ENCODE results near the gene CLIC1.
A peak's percentile ranks its signal among the peaks of the same experiment; 100 is the strongest.

Gene CLIC1

DNA sequence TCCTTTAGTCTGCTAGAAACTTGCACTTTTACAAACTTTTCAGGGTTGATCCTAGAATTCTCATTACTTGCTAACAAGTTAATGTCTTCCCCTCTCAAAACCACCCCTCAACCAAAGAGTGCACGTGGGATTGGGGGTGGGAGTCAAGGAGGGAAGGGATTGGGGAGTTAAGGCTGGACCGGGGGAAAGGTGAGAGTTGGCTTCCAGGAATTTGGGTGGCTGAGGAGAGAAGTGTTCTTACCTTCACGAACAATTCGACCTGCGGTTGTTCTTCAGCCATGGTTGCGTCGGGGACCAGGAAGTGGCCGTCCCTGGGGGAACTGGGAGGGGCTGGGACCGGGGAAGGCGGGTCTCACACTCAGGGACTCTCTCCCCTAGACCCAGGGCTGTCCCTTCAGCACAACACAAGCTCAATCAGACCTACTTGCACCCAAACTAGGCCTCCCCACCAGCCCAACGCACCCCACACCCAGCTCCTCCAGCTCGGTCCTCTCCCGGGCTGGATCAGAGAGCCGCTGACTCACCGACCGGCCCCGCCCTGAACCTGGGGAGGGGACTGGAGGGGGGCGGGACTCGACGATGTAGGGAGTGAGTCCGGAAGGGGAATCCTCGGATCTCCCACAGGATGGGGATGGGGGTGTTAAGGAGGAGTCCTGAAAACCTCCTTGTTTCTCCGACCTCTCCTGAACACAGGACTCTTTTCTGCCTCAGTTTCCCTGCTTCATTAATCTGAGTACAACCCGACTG, at the start of gene CLIC1:
Gene CLIC1, minus strand, starts transcription at position 510 of the 747 bp plus-strand sequence. Its CDS starts 230 bp downstream, at position 280.
- DNase-seq = peak; percentile 70

DNA sequence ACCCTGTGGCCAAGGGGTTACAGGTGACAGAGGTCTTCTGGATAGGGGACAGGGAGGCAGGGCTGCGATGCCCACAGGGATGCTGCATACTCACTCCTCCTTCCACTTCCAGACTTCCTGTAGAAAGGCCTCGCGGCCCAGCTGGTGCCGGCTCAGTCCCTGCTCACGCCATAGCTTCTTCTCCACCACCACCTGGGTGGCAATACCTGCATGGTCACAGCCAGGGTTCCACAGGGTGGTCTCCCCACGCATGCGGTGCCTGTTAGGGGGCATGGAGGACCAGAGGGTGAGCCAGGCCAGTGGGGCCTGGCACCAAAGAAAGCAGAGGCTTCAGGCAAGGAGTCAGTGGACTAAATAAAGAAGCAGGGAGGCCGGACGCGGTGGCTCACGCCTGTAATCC, 49.1 kb upstream of the CLIC1 start:
- DNase-seq = no peak

DNA sequence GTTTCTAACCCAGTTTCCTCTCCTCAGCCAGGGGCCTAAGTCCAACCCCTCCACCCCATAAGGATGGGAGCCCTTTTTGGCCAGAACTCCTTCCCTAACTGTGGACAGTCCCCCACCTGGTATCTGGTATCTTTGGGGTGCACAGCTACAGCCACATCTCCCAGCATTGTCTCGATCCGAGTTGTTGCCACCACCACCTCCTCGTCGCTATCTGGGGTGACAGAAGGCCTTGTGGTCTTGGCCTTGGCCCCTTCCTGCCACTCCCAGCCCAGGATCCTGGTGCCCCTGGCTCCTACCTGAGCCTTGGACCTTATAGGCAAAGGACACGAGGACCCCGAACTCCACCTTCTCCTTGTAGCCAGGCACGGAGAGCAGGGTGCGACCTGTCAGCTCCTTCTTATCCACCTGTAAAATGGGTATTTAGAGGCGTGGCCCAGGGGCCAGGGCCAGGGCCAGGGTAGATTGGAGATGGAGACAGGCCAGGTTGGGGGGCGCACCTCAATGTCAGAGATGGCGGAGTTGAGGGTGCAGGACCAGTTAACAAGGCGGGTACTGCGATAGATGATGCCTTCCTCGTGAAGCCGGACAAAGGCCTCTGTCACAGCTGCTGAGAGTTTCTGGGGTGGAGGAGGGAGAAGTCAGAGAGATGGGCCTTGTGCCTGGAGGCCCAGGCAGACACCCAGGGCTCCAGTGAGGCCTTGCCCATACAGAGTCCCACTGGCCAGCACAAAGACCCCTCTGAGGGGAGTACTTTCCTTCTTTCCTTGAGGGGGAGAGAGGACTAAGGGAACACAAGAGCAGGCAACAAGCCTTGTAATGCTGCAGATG, 48.0 kb upstream of the CLIC1 start:
- DNase-seq = no peak

DNA sequence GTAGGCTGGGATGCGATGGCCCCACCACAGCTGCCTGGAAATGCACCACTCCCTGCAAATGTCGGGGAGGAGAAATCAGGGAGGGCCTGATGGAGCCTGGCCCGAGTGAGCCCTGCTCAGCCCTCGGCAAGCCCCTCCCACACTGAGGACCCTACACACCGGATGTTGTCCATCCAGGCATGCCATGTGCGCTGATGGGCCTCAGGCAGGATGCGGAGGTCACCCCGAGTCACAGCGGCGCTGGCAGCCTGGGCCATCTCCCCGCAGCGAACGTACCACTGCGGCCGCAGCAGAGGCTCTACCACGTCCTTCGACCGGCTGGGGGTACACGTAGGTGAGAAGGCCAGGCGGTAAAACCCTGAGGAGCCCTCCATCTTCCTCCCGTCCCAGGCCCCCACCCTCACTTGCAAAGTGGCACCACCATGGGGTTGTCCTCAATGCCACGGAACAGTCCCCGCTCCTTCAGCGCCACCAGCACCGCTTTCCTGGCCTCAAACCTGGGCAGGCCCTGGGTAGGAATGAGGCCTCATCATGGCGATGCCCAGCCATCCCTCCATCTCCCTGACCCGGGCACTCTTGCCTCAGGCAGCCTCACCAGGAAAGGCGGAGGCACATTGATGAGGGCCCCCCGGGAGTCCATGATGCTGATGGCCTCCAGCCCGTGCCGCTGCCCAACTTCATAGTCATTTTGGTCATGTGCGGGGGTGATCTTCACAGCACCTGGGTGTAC, 46.0 kb upstream of the CLIC1 start:
- DNase-seq = no peak

DNA sequence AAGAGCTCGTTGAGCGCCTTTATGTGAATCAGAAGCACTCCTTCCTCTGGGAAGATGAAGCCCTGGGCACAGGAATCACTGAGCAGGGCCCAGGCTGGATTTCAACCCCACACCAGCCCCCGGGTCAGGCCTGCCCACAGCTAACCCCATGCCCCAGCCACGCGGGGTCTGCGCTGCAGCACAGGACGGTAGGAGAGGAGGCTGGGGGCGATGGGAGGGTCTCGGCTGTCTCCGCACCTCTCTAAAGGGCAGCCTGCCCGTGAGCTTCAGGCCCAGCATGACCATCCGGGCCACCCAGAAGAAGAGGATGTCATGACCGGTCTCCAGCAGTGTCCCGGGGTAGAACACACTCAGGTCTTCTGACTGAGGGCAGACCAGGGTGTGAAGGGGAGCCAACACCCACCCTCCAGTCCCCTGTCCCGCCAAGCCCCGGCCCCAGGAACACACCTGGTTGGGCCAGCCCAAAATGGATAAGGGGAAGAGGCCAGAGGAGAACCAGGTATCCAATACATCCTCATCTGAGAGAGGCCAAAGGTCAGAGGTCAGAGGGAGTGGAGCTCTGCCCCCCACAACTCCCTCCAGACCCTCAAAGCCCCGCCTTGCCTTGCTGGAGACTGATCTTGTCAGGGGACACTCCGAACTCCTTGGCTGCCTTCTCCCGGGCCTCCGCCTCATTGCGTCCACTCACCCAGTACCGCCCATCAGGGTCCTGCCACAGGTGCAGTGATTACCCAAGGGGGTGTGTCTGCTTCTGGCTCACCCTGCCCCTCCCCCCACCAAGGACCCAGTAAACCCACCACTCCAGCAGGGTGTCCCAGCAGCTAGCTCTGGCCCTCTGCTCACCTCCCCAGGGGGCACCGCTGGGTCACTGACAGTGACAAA, 45.2 kb upstream of the CLIC1 start:
- DNase-seq = no peak

DNA sequence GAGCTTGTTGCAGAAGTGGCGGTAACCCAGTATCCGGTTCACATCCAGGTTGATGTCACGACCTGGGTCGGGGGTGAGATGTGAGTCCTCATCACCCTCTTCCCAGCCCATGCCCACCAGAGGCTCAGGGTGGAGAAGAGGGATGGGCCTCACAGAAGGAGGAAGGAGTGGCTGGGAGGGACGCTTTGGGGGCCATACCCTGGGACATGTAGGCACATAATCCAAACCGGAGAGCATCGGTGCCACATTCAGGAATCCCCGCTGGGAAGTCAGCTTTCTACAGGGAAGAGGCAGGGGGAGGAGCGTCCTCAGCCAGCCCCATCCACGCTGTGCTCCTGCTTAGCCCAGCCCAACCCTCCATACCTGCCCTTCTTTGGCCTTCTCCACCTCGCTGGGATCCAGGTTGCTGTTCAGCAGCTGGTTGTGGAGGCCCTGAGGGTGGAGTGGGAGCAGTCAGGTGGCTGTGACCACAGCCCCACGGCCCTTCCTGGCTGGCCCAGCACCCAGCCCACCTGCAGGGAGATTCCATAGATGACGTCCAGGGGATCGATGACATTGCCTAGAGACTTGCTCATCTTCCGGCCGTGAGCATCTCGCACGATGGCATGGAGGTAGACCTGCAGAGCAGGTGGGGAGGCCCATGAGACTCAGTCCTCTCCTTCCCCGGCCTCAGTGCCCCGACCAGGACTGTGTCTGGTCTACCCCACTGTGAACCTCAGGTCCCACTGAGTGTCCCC, 44.3 kb upstream of the CLIC1 start:
- DNase-seq = no peak

DNA sequence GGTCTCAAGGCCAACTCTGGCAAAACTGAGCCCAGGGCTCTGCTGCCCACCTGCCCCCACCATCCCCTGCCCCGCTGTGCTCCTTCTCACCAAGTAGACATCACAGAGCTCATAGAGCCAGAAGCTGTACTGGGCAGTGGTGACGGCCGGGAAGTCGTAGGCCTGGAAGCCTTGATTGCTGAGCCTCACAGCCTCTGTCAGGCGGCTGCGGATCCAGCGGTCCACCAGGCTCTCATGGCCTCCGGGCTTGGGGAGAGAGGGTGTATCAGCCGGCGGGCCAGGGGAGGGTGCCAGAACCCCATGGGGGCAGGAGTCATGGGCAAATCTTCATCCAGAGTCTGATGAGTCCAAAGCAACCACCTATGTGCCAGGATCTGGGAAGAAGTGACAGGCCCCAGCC, 43.6 kb upstream of the CLIC1 start:
- no peak for DNase-seq

DNA sequence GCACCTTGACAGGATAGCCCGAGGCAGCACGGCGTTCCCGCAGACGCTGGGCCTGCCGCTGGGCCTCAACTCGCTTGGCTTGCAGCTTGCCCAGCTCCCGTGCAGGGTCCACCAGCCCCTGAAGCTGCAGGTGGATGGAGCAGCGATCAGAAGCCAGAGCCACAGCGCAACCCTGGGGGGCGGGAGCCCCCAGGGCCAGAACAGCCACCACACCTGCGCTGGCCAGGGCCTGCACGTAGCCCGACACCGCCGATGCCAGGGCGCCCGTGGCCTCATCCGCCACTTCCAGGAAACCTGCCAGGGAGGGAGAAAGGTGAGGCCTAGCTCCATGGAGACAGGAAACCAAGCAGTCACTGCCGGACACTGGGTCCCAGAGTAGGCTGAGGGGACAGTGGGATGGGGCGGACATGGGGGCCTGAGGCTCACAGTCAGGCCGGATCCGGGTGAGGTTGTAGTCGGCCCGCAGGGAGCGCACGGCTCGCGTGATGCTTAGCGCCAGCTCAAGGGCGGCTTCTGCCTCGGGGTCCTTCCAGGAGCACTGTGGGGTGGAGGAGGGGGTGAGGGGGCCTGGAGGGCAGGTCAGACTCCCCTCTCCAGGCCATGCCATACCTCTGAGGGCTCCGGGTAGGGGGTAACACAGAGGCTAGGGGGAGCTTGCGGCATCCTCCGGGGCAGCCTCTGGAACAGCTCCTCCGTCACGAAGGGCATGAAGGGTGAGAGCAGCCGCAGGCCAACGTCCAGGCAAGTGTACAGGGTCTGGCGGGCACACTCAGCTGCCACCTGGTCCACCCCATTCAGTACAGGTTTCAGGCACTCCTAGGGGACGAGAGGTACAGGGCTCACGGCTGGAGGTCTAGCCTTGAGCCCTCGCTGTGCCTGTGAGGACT, 42.9 kb upstream of the CLIC1 start:
- no peak for DNase-seq

DNA sequence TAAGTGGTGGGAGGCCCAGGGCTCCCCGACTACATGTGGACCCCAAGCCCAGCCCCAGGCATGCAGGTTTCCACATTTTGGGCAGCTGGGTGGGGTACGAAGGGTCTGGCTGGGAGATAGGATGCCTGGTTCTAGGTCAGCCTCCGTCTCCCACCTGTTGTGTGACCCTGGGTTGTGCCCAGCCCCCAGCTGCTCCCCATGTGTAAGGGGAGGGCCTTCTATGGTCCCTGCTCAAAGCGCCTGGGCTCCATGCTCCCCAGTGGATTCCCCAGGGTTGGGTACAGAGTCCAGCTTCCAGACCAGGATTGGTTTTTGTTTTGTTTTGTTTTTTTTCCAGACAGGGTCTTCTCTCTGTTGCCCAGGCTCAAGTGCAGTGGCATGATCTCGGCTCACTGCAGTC, 41.9 kb upstream of the CLIC1 start:
- DNase-seq = no peak

DNA sequence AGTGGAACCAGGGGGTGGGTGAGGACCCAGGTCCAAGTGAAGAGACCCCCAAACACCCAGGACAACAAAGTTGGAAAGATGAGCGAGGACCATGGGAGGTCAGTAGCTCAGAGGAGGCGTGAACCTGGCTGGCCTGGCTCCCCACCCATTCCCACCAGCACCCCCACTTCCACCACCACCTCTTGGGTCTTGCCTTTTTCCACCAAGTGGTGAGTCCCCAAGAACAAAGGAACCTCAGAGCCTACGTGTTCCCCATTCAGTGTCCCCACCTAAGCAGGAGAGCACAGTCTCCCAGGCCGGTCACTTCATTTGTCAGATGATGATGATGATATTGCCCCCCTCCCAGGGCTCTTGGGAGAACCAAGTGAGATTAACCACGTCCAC, 41.3 kb upstream of the CLIC1 start:
- no peak for DNase-seq

DNA sequence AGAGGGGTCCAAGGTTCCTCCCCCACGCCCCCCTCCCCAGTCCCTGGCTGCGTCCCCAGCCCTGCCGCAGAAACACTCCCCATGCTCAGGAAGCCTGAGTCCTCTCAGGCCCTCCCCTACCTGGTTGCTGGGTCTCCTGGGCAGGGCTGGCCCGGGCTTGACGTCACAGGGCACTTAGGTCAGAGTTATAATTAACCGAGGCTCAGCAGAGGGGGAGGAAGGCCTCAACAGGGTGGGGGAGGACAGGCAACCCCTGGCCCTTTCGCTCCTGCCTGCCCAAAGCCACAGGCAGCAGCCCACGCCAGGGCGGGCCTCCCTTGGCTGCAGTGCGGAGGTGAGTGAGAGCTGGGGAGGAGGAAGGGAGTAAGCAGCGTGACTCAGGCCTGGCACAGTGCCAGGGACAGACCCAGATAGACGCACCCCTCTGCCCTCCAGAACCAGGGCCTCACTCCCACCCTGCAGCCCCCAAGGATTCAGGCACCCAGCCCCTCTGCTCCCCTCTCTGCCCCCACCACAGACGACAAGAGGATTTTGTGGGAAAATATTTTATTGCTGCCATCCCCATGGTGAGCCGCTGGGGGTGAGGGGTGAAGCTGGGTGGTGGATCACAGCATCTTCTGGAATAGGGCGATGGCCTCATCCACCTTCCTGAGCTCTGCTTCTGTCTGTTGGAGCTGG, 40.8 kb upstream of the CLIC1 start, which contains the start of gene VWA7:
Gene VWA7, minus strand, starts transcription at position 340 of the 678 bp plus-strand sequence. CDS start 549 bp downstream, outside the sequence.
- no peak for DNase-seq

DNA sequence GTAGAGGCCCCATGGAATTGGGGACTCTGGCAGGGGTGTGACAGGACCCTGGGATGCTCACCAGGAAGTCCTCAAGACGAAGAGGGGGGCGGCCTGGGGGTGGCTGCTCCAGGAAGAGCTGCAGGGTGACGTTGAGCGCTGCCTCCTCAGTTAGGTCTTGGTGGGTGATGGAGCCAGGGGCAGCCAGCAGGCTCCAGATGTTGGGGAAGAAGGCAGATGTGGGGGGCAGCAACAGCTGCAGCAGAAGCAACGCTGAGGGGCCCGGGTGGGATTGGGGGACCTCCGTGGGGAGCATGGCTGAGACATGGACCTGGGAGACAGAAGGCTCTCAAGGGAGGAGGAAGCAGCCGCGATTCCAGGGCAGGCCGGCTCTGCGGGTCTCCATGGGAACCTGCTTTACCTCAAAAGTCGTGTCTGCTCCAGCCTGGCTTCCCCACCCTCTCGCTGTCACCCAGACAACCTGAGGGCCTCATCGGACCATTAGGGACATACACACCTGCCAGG, 40.2 kb upstream of the CLIC1 start:
- DNase-seq = no peak

DNA sequence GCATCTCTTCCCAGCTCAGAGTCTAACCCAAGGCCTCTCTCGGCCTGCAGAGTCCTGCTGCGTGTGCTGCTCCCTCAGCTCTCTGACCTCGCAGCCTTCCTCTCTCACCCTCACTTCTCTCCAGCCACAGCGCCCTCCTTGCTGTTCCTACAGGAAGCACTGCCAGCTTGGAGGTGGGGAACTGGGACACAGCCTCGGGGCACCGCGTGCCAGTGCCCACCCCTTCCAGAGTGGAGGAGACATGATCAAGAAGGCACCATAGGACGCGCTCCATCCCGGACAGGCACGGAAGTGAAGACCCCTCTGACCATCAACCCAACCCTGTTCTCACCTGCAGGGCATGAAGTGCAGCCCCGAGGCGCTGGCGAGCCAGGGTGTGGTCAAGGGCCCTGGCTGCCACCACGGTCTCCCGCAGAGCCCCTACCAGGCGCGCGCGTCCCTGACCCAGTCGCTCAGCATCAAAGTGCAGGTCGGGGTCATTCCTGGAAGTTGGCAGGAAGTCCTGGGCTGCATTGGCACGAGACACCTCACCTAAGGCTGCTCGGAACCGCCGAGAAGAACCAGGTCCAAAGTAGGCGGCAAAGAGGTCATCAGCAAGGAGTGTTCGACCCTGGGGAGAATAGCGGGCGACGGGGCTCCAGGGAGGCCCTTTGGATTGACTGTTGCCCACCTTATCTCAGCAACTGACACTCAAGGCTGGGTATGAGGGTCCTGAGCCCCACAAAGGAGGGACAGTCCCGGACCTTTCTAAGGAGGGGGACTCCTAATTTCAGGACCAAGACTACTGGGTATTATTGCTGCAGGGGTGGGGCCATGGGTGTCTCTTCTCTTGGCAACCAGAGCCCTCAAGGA, 39.5 kb upstream of the CLIC1 start:
- DNase-seq = no peak

DNA sequence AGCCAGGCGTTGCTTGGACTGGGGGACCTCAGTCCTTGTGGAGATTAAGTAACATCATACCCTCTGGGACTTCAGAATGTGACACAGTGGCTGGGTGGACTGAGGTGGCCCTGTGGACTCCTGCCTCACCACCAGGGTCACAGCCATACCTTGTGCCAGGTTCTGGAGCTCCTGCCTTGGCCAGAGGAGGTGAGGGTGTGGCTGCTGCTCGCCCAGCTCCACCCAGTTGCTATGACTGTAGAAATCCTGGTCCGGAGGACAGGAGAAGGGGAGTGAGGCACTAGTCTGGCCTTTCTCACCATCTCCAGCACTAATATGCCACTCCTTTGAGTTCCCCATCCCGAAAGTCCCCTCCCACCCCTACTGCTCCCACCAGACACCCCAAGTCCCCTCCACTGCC, 38.9 kb upstream of the CLIC1 start:
- no peak for DNase-seq

DNA sequence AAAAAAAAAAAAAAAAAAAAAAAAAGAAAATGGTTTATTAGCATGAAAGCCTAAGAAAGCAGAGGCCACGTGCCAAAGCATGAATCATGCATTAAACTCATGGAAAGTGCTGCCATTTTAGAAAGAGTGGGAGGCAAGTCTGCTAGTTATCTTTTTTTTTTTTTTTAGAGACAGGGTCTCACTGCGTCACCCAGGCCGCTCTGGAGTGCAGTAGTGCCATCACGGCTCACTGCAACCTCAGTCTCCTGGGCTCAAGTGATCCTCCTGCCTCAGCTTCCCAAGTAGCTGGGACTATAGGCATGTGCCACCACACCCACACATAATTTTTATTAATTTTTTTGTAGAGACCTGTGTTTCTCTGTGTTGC, 35.6 kb upstream of the CLIC1 start:
- DNase-seq = no peak

DNA sequence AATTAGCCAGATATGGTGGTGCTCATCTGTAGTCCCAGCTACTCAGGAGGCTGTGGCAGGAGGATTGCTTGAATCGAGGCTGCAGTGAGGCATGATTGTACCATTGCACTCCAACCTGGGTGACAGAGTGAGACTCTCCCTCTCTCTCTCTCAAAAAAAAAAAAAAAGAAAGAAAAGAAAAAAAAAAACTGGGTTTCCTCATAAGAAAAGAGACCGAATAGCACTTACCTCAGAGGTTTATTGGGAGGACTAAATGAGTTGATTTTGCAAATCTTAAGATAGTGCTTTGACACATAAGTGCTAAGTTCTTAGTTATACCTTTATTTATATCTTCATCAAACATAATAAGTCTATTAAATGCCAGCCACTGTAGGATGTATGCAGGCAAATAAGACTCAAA, 34.5 kb upstream of the CLIC1 start:
- DNase-seq = no peak

DNA sequence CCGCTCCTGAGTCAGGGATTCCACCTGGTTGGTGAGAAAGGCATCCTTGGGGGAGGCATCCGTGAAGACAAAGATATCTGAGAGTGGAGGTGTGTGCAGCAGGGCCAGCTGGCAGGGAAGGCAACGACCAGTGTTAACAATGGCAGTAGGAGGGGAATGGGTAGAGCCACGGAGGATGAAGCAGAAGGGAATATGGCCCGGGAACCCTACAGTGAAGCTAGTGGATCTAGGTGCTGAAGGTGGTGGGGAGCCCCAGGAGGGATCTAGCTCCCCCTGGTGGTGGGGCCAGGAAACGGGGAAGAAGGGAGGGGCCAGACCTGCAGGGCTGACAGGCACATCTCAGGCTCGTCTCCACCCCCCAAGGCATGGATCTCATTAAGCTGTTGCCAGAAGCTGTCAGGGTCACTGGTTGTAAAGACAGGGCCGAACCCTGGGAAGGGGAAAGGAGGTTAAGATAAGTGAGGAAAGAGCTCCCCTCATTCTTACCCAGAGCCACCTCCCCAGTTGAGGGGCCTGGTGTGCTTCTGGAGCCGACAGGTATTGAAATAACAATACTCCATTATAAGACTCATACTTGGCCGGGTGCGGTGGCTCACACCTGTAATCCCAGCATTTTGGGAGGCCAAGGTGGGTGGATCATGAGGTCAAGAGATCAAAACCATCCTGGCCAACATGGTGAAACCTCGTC, 33.5 kb upstream of the CLIC1 start:
- no peak for DNase-seq
